Subcutaneous abdominal adipose tissue (tissue), 5 donors: Measurements from ENCODE around the gene PTGDS.

Experiments used
- H3K27ac ChIP-seq: one replicate; pipeline ENCODE4 v1.7.0; 2013; ENCODE audit warnings: low read depth, mild to moderate bottlenecking, inconsistent platforms, low read length, moderate library complexity
- H3K27me3 ChIP-seq, 5 donors: one replicate each; pipeline ENCODE4 v1.7.0; 2013; ENCODE audit warnings: low read length in 5 of 5, inconsistent platforms in 1 of 5; ENCODE audit not compliant: control insufficient read depth in 5 of 5, insufficient read depth in 4 of 5
- H3K36me3 ChIP-seq, 5 donors: one replicate each; pipeline ENCODE4 v1.7.0; 2013; ENCODE audit warnings: low read length in 5 of 5; ENCODE audit not compliant: control insufficient read depth in 5 of 5, insufficient read depth in 5 of 5
- H3K4me1 ChIP-seq, 5 donors: one replicate each; pipeline ENCODE4 v1.7.0; 2013; ENCODE audit warnings: low read length in 5 of 5, mild to moderate bottlenecking in 3 of 5, moderate library complexity in 1 of 5; ENCODE audit not compliant: control insufficient read depth in 5 of 5, insufficient read depth in 5 of 5
- H3K4me3 ChIP-seq, 5 donors: one replicate each; pipeline ENCODE4 v1.7.0; 2013; ENCODE audit warnings: low read length in 5 of 5, low read depth in 1 of 5
- H3K9ac ChIP-seq, 5 donors: one replicate each; pipeline ENCODE4 v1.7.0; 2013; ENCODE audit warnings: low read length in 5 of 5, mild to moderate bottlenecking in 4 of 5, moderate library complexity in 3 of 5
- H3K9me3 ChIP-seq, 5 donors: one replicate each; pipeline ENCODE4 v1.7.0; 2013; ENCODE audit warnings: low read length in 5 of 5; ENCODE audit not compliant: control insufficient read depth in 5 of 5
- donor health status: healthy.
- donor health status: healthy.
- donor health status: healthy.
- donor health status: healthy.
- donor health status: healthy.

PTGDS gene

DNA sequence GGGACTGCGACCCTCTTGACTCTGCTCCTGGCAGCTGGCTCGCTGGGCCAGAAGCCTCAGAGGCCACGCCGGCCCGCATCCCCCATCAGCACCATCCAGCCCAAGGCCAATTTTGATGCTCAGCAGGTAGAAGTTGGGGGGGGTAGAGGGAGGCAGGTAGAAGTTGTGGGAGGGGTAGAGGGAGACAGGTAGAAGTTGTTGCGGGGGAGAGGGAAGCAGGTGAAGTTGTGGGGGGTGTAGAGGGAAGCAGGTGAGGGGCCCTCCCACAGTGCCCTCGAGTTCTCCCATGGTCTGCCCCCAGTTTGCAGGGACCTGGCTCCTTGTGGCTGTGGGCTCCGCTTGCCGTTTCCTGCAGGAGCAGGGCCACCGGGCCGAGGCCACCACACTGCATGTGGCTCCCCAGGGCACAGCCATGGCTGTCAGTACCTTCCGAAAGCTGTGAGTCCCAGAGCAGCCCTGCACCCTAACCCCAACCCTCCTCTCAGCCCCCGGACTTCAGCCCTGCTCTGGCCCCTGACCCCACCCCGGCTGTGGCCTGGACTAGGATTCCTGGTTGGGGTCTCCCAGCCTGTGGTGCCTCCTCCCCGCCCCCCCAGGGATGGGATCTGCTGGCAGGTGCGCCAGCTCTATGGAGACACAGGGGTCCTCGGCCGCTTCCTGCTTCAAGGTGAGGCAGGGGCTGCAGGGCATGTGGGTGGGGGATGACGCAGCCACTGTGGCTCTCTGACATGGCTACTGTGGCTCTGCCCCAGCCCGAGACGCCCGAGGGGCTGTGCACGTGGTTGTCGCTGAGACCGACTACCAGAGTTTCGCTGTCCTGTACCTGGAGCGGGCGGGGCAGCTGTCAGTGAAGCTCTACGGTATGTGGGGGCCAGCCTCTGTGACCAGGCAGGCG lies 31.7 kb upstream of the PTGDS start:
- H3K27ac ChIP-seq = no peak overlapping the region
- no peaks in the 10 kb centered on the region for H3K27me3 ChIP-seq
- H3K9me3 ChIP-seq = no peaks in the 10 kb centered on the region
- no peak overlapping the region for H3K4me3 ChIP-seq
- no peak overlapping the region for H3K9ac ChIP-seq
- H3K36me3 ChIP-seq = peaks cover 0 to 27% (median 25%) of the 10 kb centered on the region in 5 donors
- H3K4me1 ChIP-seq = peaks cover 2 to 67% (median 33%) of the 10 kb centered on the region in 5 donors

DNA sequence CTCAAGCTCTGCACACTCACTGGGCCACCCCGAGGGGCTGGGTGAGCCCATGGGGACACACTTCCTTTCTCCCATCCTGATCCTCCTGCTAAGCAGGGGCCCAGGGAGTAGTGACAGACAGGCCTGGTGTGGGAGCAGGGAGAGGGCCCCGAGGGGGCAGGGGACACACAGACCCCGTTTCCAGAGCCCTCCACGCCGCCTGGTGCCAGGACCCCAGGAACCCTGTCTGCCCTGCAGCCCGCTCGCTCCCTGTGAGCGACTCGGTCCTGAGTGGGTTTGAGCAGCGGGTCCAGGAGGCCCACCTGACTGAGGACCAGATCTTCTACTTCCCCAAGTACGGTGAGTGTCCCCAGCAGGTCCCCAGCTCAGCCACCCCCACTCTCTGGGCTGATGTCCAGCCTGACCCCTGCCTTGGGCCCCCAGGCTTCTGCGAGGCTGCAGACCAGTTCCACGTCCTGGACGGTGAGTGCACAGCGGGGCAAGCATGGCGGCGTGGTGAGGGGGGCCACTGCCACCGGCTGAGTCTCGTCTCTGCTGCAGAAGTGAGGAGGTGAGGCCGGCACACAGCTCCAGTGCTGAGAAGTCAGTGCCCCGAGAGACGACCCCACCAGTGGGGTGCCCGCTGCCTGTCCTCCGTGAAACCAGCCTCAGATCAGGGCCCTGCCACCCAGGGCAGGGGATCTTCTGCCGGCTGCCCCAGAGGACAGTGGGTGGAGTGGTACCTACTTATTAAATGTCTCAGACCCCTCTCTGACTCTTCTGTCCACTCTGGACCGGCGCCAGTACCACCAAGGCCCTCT lies 30.9 kb upstream of the PTGDS start:
- Histone ChIP-seq H3K27ac (no peak overlapping the region), H3K27me3 (no peaks in the 10 kb centered on the region), H3K36me3 (peaks cover 0 to 18% (median 16%) of the 10 kb centered on the region in 5 donors), H3K4me1 (peaks cover 2 to 61% (median 32%) of the 10 kb centered on the region in 5 donors), H3K9ac (no peak overlapping the region), H3K4me3 (no peak overlapping the region), H3K9me3 (no peaks in the 10 kb centered on the region)

GRCh38 chr9:136947028-136947891 lies 30.0 kb upstream of the PTGDS start:
- H3K4me3 ChIP-seq = no peak overlapping the region
- no peaks in the 10 kb centered on the region for H3K9me3 ChIP-seq
- peaks cover 0 to 10% (median 8%) of the 10 kb centered on the region in 5 donors for H3K36me3 ChIP-seq
- H3K9ac ChIP-seq = no peak overlapping the region
- H3K4me1 ChIP-seq = peaks cover 2 to 54% (median 32%) of the 10 kb centered on the region in 5 donors
- no peaks in the 10 kb centered on the region for H3K27me3 ChIP-seq
- no peak overlapping the region for H3K27ac ChIP-seq

DNA sequence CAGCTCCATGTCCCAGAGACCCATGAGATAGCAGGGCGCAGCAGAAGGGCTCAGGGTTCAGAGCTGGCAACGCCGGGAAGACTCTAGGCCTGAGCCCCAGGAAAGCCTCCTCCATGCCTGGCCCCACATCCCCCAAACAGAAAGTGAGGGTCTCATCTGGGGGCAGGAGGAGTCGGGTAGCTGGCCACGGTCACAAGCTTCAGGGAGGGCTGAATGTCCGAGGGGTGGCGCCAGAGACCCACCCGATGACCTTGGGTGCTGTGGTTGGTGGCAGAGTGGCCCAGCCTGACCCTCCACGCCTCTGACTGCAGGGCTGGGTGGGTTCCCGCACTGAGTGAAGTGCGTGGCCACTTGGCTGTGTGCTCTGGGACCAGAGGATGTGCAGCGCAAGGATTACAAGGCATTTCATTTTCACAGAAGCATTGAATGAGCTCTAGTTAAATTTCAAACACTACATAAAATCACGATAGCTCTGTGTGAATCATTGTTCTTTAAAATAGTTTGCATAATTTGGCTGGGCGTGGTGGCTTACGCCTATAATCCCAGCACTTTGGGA lies 29.3 kb upstream of the PTGDS start:
- H3K4me1 ChIP-seq = peaks cover 2 to 46% (median 28%) of the 10 kb centered on the region in 5 donors
- H3K9ac ChIP-seq = no peak overlapping the region
- no peak overlapping the region for H3K27ac ChIP-seq
- peaks cover 0 to 2% (median under 1%) of the 10 kb centered on the region in 5 donors for H3K36me3 ChIP-seq
- H3K27me3 ChIP-seq = no peaks in the 10 kb centered on the region
- H3K4me3 ChIP-seq = no peak overlapping the region
- H3K9me3 ChIP-seq = no peaks in the 10 kb centered on the region

DNA sequence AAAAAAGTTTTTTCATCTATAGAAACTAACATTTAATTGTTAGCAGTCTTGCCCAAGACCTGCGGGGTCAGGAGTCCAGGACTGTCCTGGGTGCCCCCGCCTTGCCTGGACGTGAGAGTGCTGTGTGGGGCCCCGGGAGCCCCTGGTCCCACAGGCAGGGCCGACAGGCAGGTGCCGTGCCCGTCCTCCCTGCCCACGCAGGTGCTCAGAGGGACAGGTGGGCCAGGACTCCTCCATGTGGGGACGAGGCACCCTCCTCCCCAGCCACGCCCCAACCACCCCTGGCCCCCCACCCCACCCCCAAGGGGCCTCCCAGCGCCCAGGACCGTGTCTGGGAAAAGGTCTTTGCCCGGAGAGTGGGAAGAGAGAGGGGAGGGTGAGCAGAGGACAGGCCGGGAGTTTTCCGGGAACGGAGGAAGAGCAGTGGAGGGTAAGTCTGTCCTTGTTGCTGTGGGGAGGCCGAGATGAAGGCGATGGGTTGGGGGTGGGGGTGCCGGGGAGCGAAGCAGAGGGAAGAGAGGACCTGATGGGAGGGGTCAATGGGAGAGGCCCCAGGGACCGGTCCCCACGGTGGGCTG lies 28.0 kb upstream of the PTGDS start:
- Histone ChIP-seq H3K9me3 (no peaks in the 10 kb centered on the region), H3K27ac (peak overlapping the region; percentile 30), H3K4me3 (peak overlapping the region in 4 of 5 donors; percentile 67 to 81 (median 73)), H3K27me3 (no peaks in the 10 kb centered on the region), H3K4me1 (peaks cover 0 to 37% (median 19%) of the 10 kb centered on the region in 5 donors), H3K36me3 (no peaks in the 10 kb centered on the region), H3K9ac (peak overlapping the region in 4 of 5 donors; percentile 76 to 93 (median 82))

DNA sequence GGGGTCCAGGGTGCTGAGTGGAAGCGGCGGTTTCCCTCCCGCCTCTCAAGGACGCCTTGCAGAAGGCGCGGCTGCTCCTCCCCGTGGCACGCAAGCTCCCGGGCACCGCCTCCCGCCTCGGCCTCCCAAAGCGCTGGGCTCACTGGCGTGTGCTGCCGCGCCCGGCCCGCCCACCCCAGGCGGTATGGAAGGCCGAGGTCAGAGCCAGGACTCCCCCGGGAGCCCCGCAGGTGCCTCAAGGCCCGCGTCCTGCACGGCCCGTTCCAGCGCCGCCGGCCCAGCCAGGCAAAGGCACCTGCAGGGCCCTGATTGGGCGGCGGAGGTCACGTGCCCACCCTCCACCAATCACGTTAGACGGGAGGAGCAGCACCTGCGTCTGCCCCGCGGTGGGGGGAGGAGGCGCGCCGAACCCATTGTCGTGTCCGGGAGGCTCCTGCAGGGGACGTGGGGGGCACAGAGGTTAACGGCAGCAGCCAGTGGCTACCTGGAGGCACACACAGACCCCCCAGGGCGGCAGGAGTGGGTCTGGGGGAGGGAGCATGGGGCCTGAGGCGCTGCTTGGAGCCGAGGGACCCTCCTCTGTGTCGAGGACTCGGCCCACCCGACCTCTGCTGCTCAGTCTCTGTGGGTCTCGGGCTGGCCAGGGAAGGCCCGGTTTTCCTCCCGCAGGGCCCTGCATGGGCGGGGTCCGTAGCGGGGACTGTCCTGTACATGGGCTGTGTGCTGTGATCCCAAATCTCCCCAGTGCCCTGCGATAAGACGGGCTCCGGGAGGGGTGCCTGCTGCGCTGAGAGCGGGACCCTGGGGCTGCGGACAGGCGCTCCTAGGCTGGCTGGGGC lies 27.3 kb upstream of the PTGDS start:
- H3K4me3 ChIP-seq = peak overlapping the region in 4 of 5 donors; percentile 67 to 81 (median 73)
- H3K27ac ChIP-seq = peak overlapping the region; percentile 30
- H3K9ac ChIP-seq = peak overlapping the region in 4 of 5 donors; percentile 76 to 93 (median 82)
- H3K9me3 ChIP-seq = no peaks in the 10 kb centered on the region
- H3K27me3 ChIP-seq = peaks cover 0 to 4% (median 0%) of the 10 kb centered on the region in 5 donors
- no peaks in the 10 kb centered on the region for H3K36me3 ChIP-seq
- H3K4me1 ChIP-seq = peaks cover 0 to 34% (median 16%) of the 10 kb centered on the region in 5 donors

DNA sequence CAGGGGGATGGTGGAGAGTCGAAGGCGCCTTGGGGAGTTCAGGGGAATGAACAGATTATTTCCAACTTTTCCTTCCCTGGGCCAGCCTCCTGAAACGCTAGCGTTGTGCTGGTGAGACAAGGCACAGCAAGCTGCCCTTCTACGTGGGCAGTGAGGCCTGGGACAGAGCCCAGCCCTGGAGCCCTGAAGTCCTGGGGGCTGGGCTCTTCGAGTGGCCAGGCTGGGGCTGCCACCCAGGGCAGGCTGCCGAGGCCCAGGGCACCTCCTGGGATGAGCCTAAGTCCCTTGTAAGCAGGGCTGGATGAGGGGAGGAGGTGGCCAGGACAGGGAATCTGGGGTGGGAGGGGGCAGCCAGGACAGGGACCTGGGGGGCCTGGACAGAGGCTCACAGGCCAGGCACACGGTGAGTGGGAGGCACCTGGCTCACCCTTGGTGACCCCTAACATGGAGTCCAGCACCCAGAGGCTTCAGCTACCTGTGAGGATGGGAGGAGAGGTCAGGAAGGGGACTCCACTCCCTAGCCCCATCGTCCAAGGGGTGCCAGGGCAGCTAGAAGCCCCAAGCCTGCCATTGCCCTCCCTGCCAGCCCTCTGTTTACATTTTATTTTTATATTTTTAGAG lies 26.5 kb upstream of the PTGDS start:
- Histone ChIP-seq H3K36me3 (no peaks in the 10 kb centered on the region), H3K27ac (no peak overlapping the region), H3K9ac (peak overlapping the region in 4 of 5 donors; percentile 76 to 93 (median 82)), H3K9me3 (no peaks in the 10 kb centered on the region), H3K4me1 (peaks cover 0 to 33% (median 15%) of the 10 kb centered on the region in 5 donors), H3K4me3 (peak overlapping the region in 4 of 5 donors; percentile 67 to 81 (median 73)), H3K27me3 (peaks cover 0 to 4% (median 0%) of the 10 kb centered on the region in 5 donors)

DNA sequence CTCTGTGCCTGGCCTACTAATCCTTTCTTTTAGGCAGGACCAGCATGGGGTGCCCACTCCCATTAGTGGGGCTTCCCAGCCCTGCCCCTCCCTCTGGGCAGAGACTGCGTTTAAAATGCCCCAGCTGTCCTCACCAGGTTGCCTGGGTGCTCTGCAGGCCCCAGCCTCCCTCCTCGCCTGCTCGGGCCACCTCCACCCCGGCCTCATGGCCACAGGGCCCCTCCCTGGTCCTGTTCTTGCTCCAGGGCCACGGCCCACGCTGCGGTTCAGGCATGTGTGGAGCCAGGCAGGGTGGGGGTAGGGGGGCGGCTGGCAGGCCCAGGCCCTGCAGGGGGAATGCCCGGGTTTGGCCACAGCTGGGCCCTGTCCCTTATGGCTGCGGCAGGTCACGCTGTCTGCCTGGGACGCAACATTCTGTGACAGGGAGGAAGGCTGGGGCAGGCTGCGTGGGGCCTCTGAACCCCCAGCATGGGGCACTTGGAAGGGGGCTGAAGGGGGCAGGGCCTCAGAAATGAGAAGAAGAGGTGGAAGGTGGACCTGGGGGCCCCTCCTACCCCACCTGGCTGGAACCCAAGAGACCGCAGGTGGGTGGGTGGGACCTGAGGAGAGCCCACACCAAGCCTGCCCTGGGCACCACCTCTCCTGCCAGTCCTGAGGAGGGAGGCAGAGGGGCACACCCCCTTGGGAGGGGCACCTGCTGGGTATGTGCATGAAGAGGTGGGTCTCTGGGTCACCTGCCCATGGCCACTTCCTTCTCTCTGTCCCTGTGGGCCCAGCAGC lies 25.6 kb upstream of the PTGDS start, which contains the start of gene LCN12:
LCN12 (plus strand) TSS at position 733 of the 780 bp plus-strand sequence. CDS start 55 bp downstream, outside the sequence.
- H3K4me3 ChIP-seq = no peak within 1 kb of the TSS
- no peak within 1 kb of the TSS for H3K27ac ChIP-seq
- H3K36me3 ChIP-seq = no peaks in the 10 kb centered on the region
- peaks cover 0 to 4% (median 0%) of the 10 kb centered on the region in 5 donors for H3K27me3 ChIP-seq
- peaks cover 0 to 4% (median 0%) of the 10 kb centered on the region in 5 donors for H3K9me3 ChIP-seq
- H3K9ac ChIP-seq = no peak within 1 kb of the TSS
- peaks cover 0 to 32% (median 15%) of the 10 kb centered on the region in 5 donors for H3K4me1 ChIP-seq
